HepG2 (cell line): ENCODE results near the gene RUSC1. TPM values are rescaled to one million over a fixed set of nuclear protein-coding genes. Genes with fewer than 3 reads are reported as not detected.

ENCODE experiments used
- ATAC-seq: fragments of 200-7000 bp; cut with Tn5 transposase; 3 replicates; pipeline ENCODE4 v1.9.1; 2020; ENCODE audit warnings: mild to moderate bottlenecking, moderate library complexity
- BruUV-seq: library from RNA; stranded (reverse); fragments of 400-500 nt; replicated peaks from 2 replicates; lab custom pipeline; 2021; lab: Mats Ljungman, UMichigan
- CTCF ChIA-PET: fragments of 300-600 bp; formaldehyde crosslinking; extraction: SDS; loops from one replicate; lab custom pipeline; 2021; ENCODE audit warnings: low total read pairs, inconsistent platforms, low intra/inter-chr PET ratio; lab: Yijun Ruan, JAX
- POLR2A ChIA-PET: fragments of 350-600 bp; sonication (Branson Sonifier 250); formaldehyde crosslinking; loops from one replicate; lab custom pipeline; 2020; ENCODE audit warnings: antibody characterized with exemption, inconsistent platforms; lab: Yijun Ruan, JAX
- DNase-seq: peaks from one replicate; pipeline ENCODE4 v3.0.0-alpha.2; 2015; ENCODE audit warnings: low spot score
- FAIRE-seq: peaks from 3 replicates; lab custom pipeline; 2011; peaks lifted over from hg19 to GRCh38; lab: Jason Lieb, UNC
- H2AFZ ChIP-seq: one replicate; pipeline ENCODE4 v1.6.1; 2011; ENCODE audit warnings: low read length, inconsistent platforms
- H3K27ac ChIP-seq: fragments of 300-600 bp; 3 replicates; pipeline ENCODE4 v1.8.0; 2011; ENCODE audit warnings: mixed run types, mild to moderate bottlenecking, mixed read lengths, low read length, inconsistent platforms; ENCODE audit not compliant: insufficient read depth; ENCODE audit errors: extremely low read length
- H3K27me3 ChIP-seq, 2 experiments: fragments of 200-600 bp in 1 of 2; 2 replicates in 1 of 2; 3 replicates in 1 of 2; pipeline versions ENCODE4 v1.6.0 to v1.8.0; 2011; ENCODE audit warnings: low read length in 2 of 2, mild to moderate bottlenecking in 2 of 2, moderate library complexity in 2 of 2, inconsistent platforms in 1 of 2; ENCODE audit not compliant: insufficient read depth in 2 of 2, control insufficient read depth in 1 of 2
- H3K36me3 ChIP-seq, 2 experiments: fragments of 200-600 bp in 1 of 2; replicated peaks in 1 of 2; 2 replicates in 1 of 2; 3 replicates in 1 of 2; pipeline versions ENCODE4 v1.5.1 to v1.8.0; 2011; ENCODE audit warnings: low read length in 2 of 2, inconsistent platforms in 1 of 2; ENCODE audit not compliant: insufficient read depth in 2 of 2, control insufficient read depth in 1 of 2
- H3K4me1 ChIP-seq: 2 replicates; pipeline ENCODE4 v1.5.1; 2012; ENCODE audit warnings: low read length, inconsistent platforms; ENCODE audit not compliant: insufficient read depth
- H3K4me2 ChIP-seq: 2 replicates; pipeline ENCODE4 v1.6.0; 2011; ENCODE audit warnings: low read depth, low read length, inconsistent platforms
- H3K4me3 ChIP-seq, 3 experiments: fragments of 200-600 bp in 1 of 3; sonication (generic), shearing (Covaris generic) in 1 of 3; replicated peaks in 1 of 3; 2 replicates each; pipeline ENCODE4 v1.5.1; 2011 to 2016; ENCODE audit warnings: low read length in 3 of 3, inconsistent platforms in 2 of 3, low read depth in 2 of 3, mild to moderate bottlenecking in 2 of 3, control low read depth in 1 of 3, mixed read lengths in 1 of 3; ENCODE audit not compliant: insufficient read depth in 1 of 3
- H3K79me2 ChIP-seq: one replicate; pipeline ENCODE4 v1.6.1; 2011; ENCODE audit warnings: low read length, inconsistent platforms; ENCODE audit not compliant: insufficient read depth
- H3K9ac ChIP-seq: 2 replicates; pipeline ENCODE4 v1.6.0; 2011; ENCODE audit warnings: mild to moderate bottlenecking, low read depth, low read length, inconsistent platforms; ENCODE audit not compliant: insufficient read depth
- H3K9me3 ChIP-seq: 2 replicates; pipeline ENCODE4 v1.5.1; 2012; ENCODE audit warnings: mild to moderate bottlenecking, low read length
- H4K20me1 ChIP-seq: 2 replicates; pipeline ENCODE4 v1.6.0; 2011; ENCODE audit warnings: inconsistent platforms, mild to moderate bottlenecking, low read length, moderate library complexity; ENCODE audit not compliant: insufficient read depth
- CHD4 ChIP-seq: fragments of 200-600 bp; sonication (generic); IDR thresholded peaks from 2 replicates; pipeline ENCODE4 v1.7.0; 2017; ENCODE audit warnings: mild to moderate bottlenecking, low read length, borderline replicate concordance
- GZF1 ChIP-seq: sonication (generic); formaldehyde crosslinking; IDR thresholded peaks from 2 replicates; pipeline ENCODE4 v1.5.1; 2020; ENCODE audit warnings: mild to moderate bottlenecking, missing genetic modification reagents
- KDM6A ChIP-seq: IDR thresholded peaks from 2 replicates; pipeline ENCODE4 v1.6.1; 2016; ENCODE audit warnings: low read depth
- NFIB ChIP-seq: sonication (generic); formaldehyde crosslinking; IDR thresholded peaks from 2 replicates; pipeline ENCODE4 v1.9.0; 2021; ENCODE audit warnings: missing genetic modification reagents, mild to moderate bottlenecking, borderline replicate concordance
- REPIN1 ChIP-seq: sonication (generic); formaldehyde crosslinking; IDR thresholded peaks from 2 replicates; pipeline ENCODE4 v1.8.0; 2022; ENCODE audit warnings: missing genetic modification reagents, low read depth, mild to moderate bottlenecking, borderline replicate concordance
- THAP8 ChIP-seq: sonication (generic); formaldehyde crosslinking; IDR thresholded peaks from 2 replicates; pipeline ENCODE4 v1.5.1; 2020; ENCODE audit warnings: missing genetic modification reagents, mild to moderate bottlenecking, borderline replicate concordance
- ZNF280B ChIP-seq: sonication (generic); formaldehyde crosslinking; IDR thresholded peaks from 2 replicates; pipeline ENCODE4 v1.5.0; 2020; ENCODE audit warnings: missing genetic modification reagents, mild to moderate bottlenecking, borderline replicate concordance
- WGBS: methylation state at CpG from one replicate; pipeline ENCODE4 v1.1.6; 2017; ENCODE audit warnings: low lambda C conversion rate; 5-methylcytosine and 5-hydroxymethylcytosine counted together
- in situ Hi-C: cut with HindIII; loops from 2 replicates; pipeline ENCODE4 v1.10.0; 2017; ENCODE audit warnings: low pct_unique_long_range_greater_than_20kb; ENCODE audit not compliant: extremely low pct_ligation_motif_present
- intact Hi-C: fragments of 100-400 bp; cut with micrococcal nuclease; formaldehyde crosslinking; loops from one replicate; pipeline ENCODE4 v1.10.0; 2022; ENCODE audit not compliant: unreplicated experiment
- polyA plus RNA-seq, 8 experiments: library from polyadenylated mRNA; depleted of rRNA in 3 of 8; stranded (reverse) in 7 of 8; unstranded in 1 of 8; fragments of >200 nt; fragmentation: Illumina TruSeq in 4 of 8; extraction: Trizol in 4 of 8; gene quantifications; 2 replicates each; pipeline versions ENCODE4 v1.2.1 to v1.2.3, GENCODE V29; 2011 to 2016; ENCODE audit warnings: low read depth in 4 of 8, missing spikeins in 1 of 8, mixed read lengths in 1 of 8; ENCODE audit not compliant: insufficient read depth in 1 of 8
- total RNA-seq, 5 experiments: library from RNA; depleted of rRNA; stranded (reverse); fragments of >200 nt; fragmentation: Illumina TruSeq; extraction: Trizol; gene quantifications; 2 replicates each; pipeline ENCODE4 v1.2.3, GENCODE V29; 2016; ENCODE audit warnings: low read depth in 1 of 5

Gene RUSC1
- total and polyA plus RNA-seq, 2 of the 13 experiments (the other 11 are each of a cell fraction or from before 2014, with no cell fraction given) = 18.7 to 20.4 TPM

- TF ChIP-seq THAP8 = no peak
- no peak for TF ChIP-seq GZF1
These were observed 4.9 kb downstream of the RUSC1 start (continued) for GRCh38 chr1:155325603-155325893.

- H3K79me2 ChIP-seq = peaks cover 5% of the 10 kb centered on the region
- WGBS = 97% methylated on average over 6 of the region's 6 CpGs
- ChIA-PET CTCF (interaction anchor here (4.5 kb wide), 1 partner anchor 75 kb away, joined by 71 read pairs; no protein-coding TSS in a partner anchor), POLR2A (no interaction called here)
- BruUV-seq = no TSS peak
- FAIRE-seq (no peak), ATAC-seq (no peak), DNase-seq (no peak)
- intact Hi-C loops (no loop called here), in situ Hi-C loops (no loop called here)
- peak overlapping the region; percentile 79 for H3K4me2 ChIP-seq
- H3K9ac ChIP-seq = peak overlapping the region; percentile 69; the same call in 1 of the 2 replicates
- peaks cover 36% of the 10 kb centered on the region for H3K4me1 ChIP-seq
- no peaks in the 10 kb centered on the region; a peak in 1 of 5 replicates for H3K27me3 ChIP-seq
- H3K4me3 ChIP-seq = no peak overlapping the region
- H2AFZ ChIP-seq = no peak overlapping the region
- no peaks in the 10 kb centered on the region for H3K9me3 ChIP-seq
- peaks cover 2 to 30% of the 10 kb centered on the region in 2 experiments; a peak in 4 of 5 replicates for H3K36me3 ChIP-seq
- TF ChIP-seq KDM6A (CRISPR knock-in tag) (no peak), CHD4 (no peak), REPIN1 (CRISPR knock-in tag) (no peak), NFIB (no peak), ZNF280B (CRISPR knock-in tag) (no peak)
- H4K20me1 ChIP-seq = no peaks in the 10 kb centered on the region; the same call in none of the 2 replicates
- no peak overlapping the region for H3K27ac ChIP-seq
These were observed 5.4 kb downstream of the RUSC1 start for GRCh38 chr1:155326020-155326526.
